HEK293 (cell line): ENCODE data around the gene PID1.

ENCODE experiments used
- CTCF ChIA-PET: fragments of 350-600 bp; formaldehyde crosslinking; extraction: SDS; loops from one replicate; lab custom pipeline; 2021; ENCODE audit warnings: antibody characterized with exemption; lab: Yijun Ruan, JAX
- POLR2A ChIA-PET: fragments of 300-600 bp; formaldehyde crosslinking; extraction: SDS; loops from one replicate; lab custom pipeline; 2020; ENCODE audit warnings: antibody characterized with exemption, inconsistent platforms; lab: Yijun Ruan, JAX
- H3K27ac ChIP-seq: fragments of 200-500 bp; sonication (Bioruptor generic); 2 replicates; pipeline ENCODE4 v1.5.1; 2014; ENCODE audit warnings: low read depth, low read length, control low read depth, inconsistent platforms; ENCODE audit errors: extremely low read depth
- H3K36me3 ChIP-seq, 2 experiments: fragments of 200-500 bp in 1 of 2; sonication (Bioruptor generic) in 1 of 2; 1 replicate in 1 of 2; 2 replicates in 1 of 2; pipeline ENCODE4 v1.5.1; 2014 to 2017; ENCODE audit warnings: inconsistent platforms in 2 of 2, low read length in 2 of 2; ENCODE audit not compliant: control insufficient read depth in 2 of 2, insufficient read depth in 1 of 2
- H3K4me1 ChIP-seq: fragments of 200-500 bp; sonication (Bioruptor generic); 2 replicates; pipeline ENCODE4 v1.5.1; 2014; ENCODE audit warnings: mild to moderate bottlenecking, low read length, inconsistent platforms; ENCODE audit not compliant: control insufficient read depth, insufficient read depth
- H3K4me3 ChIP-seq: 2 replicates; pipeline ENCODE4 v1.5.1; 2011; ENCODE audit warnings: low read depth, mild to moderate bottlenecking, control low read depth, low read length, moderate library complexity
- H3K9me3 ChIP-seq: fragments of 200-500 bp; sonication (Bioruptor generic); 2 replicates; pipeline ENCODE4 v1.5.1; 2014; ENCODE audit warnings: low read depth, low read length, inconsistent platforms; ENCODE audit not compliant: control insufficient read depth, insufficient read depth
- RBAK ChIP-seq: fragments of 450-650 bp; formaldehyde crosslinking; IDR thresholded peaks from 2 replicates; pipeline ENCODE4 v1.5.1; 2016; ENCODE audit warnings: missing biosample characterization, missing genetic modification characterization
- ZNF114 ChIP-seq: fragments of 450-650 bp; formaldehyde crosslinking; IDR thresholded peaks from 2 replicates; pipeline ENCODE4 v1.5.0; 2017; ENCODE audit warnings: missing biosample characterization, missing genetic modification characterization
- ZNF157 ChIP-seq: fragments of 450-650 bp; formaldehyde crosslinking; IDR thresholded peaks from 2 replicates; pipeline ENCODE4 v1.5.1; 2016; ENCODE audit warnings: missing biosample characterization, missing genetic modification characterization
- ZNF239 ChIP-seq: fragments of 450-650 bp; formaldehyde crosslinking; IDR thresholded peaks from 2 replicates; pipeline ENCODE4 v1.5.1; 2016; ENCODE audit warnings: missing biosample characterization, missing genetic modification characterization
- ZNF302 ChIP-seq: fragments of 450-650 bp; formaldehyde crosslinking; IDR thresholded peaks from 2 replicates; pipeline ENCODE4 v1.5.1; 2016; ENCODE audit warnings: missing biosample characterization, missing genetic modification characterization, low read depth
- ZNF394 ChIP-seq: fragments of 450-650 bp; formaldehyde crosslinking; IDR thresholded peaks from 2 replicates; pipeline ENCODE4 v1.5.1; 2016; ENCODE audit warnings: missing biosample characterization, missing genetic modification characterization, mild to moderate bottlenecking, moderate library complexity, borderline replicate concordance
- ZNF423 ChIP-seq: fragments of 450-650 bp; formaldehyde crosslinking; IDR thresholded peaks from 2 replicates; pipeline ENCODE4 v1.5.1; 2016; ENCODE audit warnings: missing biosample characterization, missing genetic modification characterization
- ZNF626 ChIP-seq: fragments of 450-650 bp; sonication (Bioruptor Pico); formaldehyde crosslinking; IDR thresholded peaks from 2 replicates; pipeline ENCODE4 v1.5.1; 2018; ENCODE audit warnings: missing biosample characterization, missing genetic modification characterization, inconsistent platforms
- ZNF677 ChIP-seq: fragments of 450-650 bp; IDR thresholded peaks from 2 replicates; pipeline ENCODE4 v1.5.0; 2018; ENCODE audit warnings: missing biosample characterization, mild to moderate bottlenecking, missing genetic modification characterization, moderate library complexity
- ZNF837 ChIP-seq: fragments of 450-650 bp; formaldehyde crosslinking; IDR thresholded peaks from 2 replicates; pipeline ENCODE4 v1.5.1; 2016; ENCODE audit warnings: missing biosample characterization, missing genetic modification characterization
- TF ChIP-seq, protein P1 (sequence below): IDR thresholded peaks from 2 replicates; pipeline ENCODE4 v1.6.1; 2011; ENCODE audit warnings: mild to moderate bottlenecking, low read depth, low read length, borderline replicate concordance
- TF ChIP-seq, protein P2 (sequence below): fragments of 450-650 bp; formaldehyde crosslinking; IDR thresholded peaks from 2 replicates; pipeline ENCODE4 v1.5.1; 2016; ENCODE audit warnings: missing biosample characterization, missing genetic modification characterization
- TF ChIP-seq, protein P3 (sequence below): fragments of 450-650 bp; formaldehyde crosslinking; IDR thresholded peaks from 2 replicates; pipeline ENCODE4 v1.5.1; 2016; ENCODE audit warnings: missing biosample characterization, missing genetic modification characterization
- TF ChIP-seq, protein P4 (sequence below): fragments of 450-650 bp; formaldehyde crosslinking; IDR thresholded peaks from 2 replicates; pipeline ENCODE4 v1.5.1; 2016; ENCODE audit warnings: missing biosample characterization, missing genetic modification characterization, borderline replicate concordance
- TF ChIP-seq, protein P5 (sequence below): fragments of 450-650 bp; formaldehyde crosslinking; IDR thresholded peaks from 2 replicates; pipeline ENCODE4 v1.5.1; 2016; ENCODE audit warnings: missing biosample characterization, missing genetic modification characterization
- TF ChIP-seq, protein P6 (sequence below): fragments of 450-650 bp; formaldehyde crosslinking; IDR thresholded peaks from 2 replicates; pipeline ENCODE4 v1.5.1; 2017; ENCODE audit warnings: missing biosample characterization, missing genetic modification characterization
- TF ChIP-seq, protein P7 (sequence below): fragments of 450-650 bp; formaldehyde crosslinking; IDR thresholded peaks from 2 replicates; pipeline ENCODE4 v1.5.1; 2016; ENCODE audit warnings: missing biosample characterization, missing genetic modification characterization

PID1 gene

DNA sequence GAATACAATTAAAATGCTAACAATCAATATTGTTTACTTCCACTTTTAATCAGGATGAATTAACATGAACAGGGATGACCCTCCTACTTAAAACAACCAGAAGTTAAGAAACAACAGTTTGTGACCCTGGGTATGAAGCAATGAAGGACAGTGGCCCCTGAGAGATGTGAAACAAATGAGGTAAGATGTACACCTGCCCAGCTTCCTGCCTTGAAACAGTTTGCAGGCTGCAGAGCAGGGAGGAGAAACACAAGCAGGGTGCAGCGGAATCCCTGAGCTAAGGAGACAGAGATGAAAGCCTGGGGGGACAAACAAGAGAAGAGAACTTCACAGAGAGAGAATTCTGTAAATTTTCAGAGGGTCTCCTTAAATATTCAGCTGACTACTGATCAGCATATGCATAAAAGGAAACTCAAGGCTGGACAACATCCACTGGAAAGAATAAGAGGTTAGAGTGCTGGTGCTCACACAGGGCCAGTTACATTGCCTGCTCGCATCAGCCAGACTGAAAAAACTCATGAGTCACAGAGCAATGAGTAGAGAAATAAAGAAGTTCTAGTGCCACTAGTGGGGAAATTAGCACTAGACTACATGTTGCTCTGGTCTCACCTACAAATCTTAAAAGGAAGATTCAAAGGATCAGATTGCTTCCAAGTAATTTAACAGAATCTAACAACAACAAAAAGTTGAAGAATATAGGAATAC lies 106.4 kb downstream of the PID1 start:
- no peak overlapping the region for H3K27ac ChIP-seq
- no peaks in the 10 kb centered on the region for H3K9me3 ChIP-seq
- no peaks in the 10 kb centered on the region for H3K36me3 ChIP-seq
- TF ChIP-seq ZNF677 (tag by site-specific recombination) (no peak), ZNF114 (tag by site-specific recombination) (no peak), ZNF302 (tag by site-specific recombination) (no peak), ZNF423 (tag by site-specific recombination) (no peak), ZNF837 (no peak), ZNF157 (no peak)
- TF ChIP-seq, protein P1, sequence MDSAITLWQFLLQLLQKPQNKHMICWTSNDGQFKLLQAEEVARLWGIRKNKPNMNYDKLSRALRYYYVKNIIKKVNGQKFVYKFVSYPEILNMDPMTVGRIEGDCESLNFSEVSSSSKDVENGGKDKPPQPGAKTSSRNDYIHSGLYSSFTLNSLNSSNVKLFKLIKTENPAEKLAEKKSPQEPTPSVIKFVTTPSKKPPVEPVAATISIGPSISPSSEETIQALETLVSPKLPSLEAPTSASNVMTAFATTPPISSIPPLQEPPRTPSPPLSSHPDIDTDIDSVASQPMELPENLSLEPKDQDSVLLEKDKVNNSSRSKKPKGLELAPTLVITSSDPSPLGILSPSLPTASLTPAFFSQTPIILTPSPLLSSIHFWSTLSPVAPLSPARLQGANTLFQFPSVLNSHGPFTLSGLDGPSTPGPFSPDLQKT: no peak
- TF ChIP-seq, protein P2, sequence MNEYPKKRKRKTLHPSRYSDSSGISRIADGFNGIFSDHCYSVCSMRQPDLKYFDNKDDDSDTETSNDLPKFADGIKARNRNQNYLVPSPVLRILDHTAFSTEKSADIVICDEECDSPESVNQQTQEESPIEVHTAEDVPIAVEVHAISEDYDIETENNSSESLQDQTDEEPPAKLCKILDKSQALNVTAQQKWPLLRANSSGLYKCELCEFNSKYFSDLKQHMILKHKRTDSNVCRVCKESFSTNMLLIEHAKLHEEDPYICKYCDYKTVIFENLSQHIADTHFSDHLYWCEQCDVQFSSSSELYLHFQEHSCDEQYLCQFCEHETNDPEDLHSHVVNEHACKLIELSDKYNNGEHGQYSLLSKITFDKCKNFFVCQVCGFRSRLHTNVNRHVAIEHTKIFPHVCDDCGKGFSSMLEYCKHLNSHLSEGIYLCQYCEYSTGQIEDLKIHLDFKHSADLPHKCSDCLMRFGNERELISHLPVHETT (tag by site-specific recombination): no peak
- TF ChIP-seq, protein P3, sequence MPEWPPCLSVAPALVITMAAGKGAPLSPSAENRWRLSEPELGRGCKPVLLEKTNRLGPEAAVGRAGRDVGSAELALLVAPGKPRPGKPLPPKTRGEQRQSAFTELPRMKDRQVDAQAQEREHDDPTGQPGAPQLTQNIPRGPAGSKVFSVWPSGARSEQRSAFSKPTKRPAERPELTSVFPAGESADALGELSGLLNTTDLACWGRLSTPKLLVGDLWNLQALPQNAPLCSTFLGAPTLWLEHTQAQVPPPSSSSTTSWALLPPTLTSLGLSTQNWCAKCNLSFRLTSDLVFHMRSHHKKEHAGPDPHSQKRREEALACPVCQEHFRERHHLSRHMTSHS (tag by site-specific recombination): no peak
- ChIA-PET POLR2A (no interaction called here), CTCF (no interaction called here)
- H3K4me1 ChIP-seq: no peaks in the 10 kb centered on the region
- no peak overlapping the region for H3K4me3 ChIP-seq

DNA sequence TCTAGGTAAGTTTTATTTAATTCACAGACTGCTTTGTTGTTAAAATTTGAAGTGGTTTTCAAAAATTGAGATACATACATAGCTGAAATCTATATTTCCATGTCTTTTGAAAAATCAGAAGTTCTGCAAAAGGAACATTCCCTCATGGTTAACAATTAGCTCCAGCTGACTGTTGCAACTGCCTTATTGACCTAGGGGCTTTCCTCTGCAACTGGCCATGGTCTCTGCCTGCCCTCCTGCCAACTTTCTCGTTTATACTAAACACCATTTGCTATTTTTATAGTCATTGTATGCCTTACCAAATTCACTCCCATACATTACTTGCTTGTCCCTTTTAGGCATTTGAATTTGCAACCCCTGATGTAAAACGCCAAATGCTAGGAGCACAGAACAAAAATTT lies 107.2 kb downstream of the PID1 start:
- POLR2A ChIA-PET: no interaction called here
- no peak for TF ChIP-seq ZNF677 (tag by site-specific recombination)
- no peak for TF ChIP-seq ZNF239 (tag by site-specific recombination)
- TF ChIP-seq, protein P4, sequence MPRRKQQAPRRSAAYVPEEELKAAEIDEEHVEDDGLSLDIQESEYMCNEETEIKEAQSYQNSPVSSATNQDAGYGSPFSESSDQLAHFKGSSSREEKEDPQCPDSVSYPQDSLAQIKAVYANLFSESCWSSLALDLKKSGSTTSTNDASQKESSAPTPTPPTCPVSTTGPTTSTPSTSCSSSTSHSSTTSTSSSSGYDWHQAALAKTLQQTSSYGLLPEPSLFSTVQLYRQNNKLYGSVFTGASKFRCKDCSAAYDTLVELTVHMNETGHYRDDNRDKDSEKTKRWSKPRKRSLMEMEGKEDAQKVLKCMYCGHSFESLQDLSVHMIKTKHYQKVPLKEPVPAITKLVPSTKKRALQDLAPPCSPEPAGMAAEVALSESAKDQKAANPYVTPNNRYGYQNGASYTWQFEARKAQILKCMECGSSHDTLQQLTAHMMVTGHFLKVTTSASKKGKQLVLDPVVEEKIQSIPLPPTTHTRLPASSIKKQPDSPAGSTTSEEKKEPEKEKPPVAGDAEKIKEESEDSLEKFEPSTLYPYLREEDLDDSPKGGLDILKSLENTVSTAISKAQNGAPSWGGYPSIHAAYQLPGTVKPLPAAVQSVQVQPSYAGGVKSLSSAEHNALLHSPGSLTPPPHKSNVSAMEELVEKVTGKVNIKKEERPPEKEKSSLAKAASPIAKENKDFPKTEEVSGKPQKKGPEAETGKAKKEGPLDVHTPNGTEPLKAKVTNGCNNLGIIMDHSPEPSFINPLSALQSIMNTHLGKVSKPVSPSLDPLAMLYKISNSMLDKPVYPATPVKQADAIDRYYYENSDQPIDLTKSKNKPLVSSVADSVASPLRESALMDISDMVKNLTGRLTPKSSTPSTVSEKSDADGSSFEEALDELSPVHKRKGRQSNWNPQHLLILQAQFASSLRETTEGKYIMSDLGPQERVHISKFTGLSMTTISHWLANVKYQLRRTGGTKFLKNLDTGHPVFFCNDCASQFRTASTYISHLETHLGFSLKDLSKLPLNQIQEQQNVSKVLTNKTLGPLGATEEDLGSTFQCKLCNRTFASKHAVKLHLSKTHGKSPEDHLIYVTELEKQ (tag by site-specific recombination): no peak
- no peak for TF ChIP-seq RBAK (tag by site-specific recombination)
- no peak for TF ChIP-seq ZNF626 (tag by site-specific recombination)
- no peak for TF ChIP-seq ZNF394 (tag by site-specific recombination)
- TF ChIP-seq, protein P5, sequence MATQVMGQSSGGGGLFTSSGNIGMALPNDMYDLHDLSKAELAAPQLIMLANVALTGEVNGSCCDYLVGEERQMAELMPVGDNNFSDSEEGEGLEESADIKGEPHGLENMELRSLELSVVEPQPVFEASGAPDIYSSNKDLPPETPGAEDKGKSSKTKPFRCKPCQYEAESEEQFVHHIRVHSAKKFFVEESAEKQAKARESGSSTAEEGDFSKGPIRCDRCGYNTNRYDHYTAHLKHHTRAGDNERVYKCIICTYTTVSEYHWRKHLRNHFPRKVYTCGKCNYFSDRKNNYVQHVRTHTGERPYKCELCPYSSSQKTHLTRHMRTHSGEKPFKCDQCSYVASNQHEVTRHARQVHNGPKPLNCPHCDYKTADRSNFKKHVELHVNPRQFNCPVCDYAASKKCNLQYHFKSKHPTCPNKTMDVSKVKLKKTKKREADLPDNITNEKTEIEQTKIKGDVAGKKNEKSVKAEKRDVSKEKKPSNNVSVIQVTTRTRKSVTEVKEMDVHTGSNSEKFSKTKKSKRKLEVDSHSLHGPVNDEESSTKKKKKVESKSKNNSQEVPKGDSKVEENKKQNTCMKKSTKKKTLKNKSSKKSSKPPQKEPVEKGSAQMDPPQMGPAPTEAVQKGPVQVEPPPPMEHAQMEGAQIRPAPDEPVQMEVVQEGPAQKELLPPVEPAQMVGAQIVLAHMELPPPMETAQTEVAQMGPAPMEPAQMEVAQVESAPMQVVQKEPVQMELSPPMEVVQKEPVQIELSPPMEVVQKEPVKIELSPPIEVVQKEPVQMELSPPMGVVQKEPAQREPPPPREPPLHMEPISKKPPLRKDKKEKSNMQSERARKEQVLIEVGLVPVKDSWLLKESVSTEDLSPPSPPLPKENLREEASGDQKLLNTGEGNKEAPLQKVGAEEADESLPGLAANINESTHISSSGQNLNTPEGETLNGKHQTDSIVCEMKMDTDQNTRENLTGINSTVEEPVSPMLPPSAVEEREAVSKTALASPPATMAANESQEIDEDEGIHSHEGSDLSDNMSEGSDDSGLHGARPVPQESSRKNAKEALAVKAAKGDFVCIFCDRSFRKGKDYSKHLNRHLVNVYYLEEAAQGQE (tag by site-specific recombination): no peak
- TF ChIP-seq, protein P6, sequence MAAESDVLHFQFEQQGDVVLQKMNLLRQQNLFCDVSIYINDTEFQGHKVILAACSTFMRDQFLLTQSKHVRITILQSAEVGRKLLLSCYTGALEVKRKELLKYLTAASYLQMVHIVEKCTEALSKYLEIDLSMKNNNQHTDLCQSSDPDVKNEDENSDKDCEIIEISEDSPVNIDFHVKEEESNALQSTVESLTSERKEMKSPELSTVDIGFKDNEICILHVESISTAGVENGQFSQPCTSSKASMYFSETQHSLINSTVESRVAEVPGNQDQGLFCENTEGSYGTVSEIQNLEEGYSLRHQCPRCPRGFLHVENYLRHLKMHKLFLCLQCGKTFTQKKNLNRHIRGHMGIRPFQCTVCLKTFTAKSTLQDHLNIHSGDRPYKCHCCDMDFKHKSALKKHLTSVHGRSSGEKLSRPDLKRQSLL (tag by site-specific recombination): no peak
- TF ChIP-seq, protein P7, sequence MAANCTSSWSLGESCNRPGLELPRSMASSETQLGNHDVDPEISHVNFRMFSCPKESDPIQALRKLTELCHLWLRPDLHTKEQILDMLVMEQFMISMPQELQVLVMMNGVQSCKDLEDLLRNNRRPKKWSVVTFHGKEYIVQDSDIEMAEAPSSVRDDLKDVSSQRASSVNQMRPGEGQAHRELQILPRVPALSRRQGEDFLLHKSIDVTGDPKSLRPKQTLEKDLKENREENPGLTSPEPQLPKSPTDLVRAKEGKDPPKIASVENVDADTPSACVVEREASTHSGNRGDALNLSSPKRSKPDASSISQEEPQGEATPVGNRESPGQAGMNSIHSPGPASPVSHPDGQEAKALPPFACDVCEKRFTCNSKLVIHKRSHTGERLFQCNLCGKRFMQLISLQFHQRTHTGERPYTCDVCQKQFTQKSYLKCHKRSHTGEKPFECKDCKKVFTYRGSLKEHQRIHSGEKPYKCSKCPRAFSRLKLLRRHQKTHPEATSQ: no peak
- no peaks in the 10 kb centered on the region for H3K4me1 ChIP-seq

More for the DNA sequence above, 107.2 kb downstream of the PID1 start:
- Histone ChIP-seq H3K36me3 (no peaks in the 10 kb centered on the region), H3K27ac (no peak overlapping the region), H3K4me3 (no peak overlapping the region), H3K9me3 (no peaks in the 10 kb centered on the region)
- CTCF ChIA-PET: no interaction called here
